Activated gamma-delta T cell treated with anti-CD3 and anti-CD28 coated beads, Interleukin-2, amount 50 U/mL, for 16 hours (primary cell): ENCODE measurements around the gene FBXL17.
"Not testable (repeated sequence)": the region's sequence is repeated elsewhere in the genome, so short reads cannot be mapped to it uniquely, and the experiment has no call there.

ENCODE experiments used
- DNase-seq: peaks from one replicate; pipeline ENCODE4 v3.0.0-alpha.2; 2020; ENCODE audit warnings: low read depth

FBXL17 gene

GRCh38 chr5:108381954-108382783, at the start of gene FBXL17:
Gene FBXL17, minus strand, starts transcription at chr5:108382098.
- peak; percentile 81 for DNase-seq

GRCh38 chr5:108430931-108431608, 49.2 kb upstream of the FBXL17 start:
- DNase-seq: no peak

GRCh38 chr5:108421713-108422112, 39.8 kb upstream of the FBXL17 start:
- DNase-seq: no peak

- DNase-seq: no peak
Observed at GRCh38 chr5:108420755-108421154, 38.9 kb upstream of the FBXL17 start.

- no peak for DNase-seq
Observed at GRCh38 chr5:108420158-108420557, 38.3 kb upstream of the FBXL17 start.

- DNase-seq: no peak
Observed at GRCh38 chr5:108418197-108418596, 36.3 kb upstream of the FBXL17 start.

GRCh38 chr5:108417166-108417670, 35.3 kb upstream of the FBXL17 start:
- no peak for DNase-seq

- no peak for DNase-seq
Observed at GRCh38 chr5:108415726-108416125, 33.8 kb upstream of the FBXL17 start.

GRCh38 chr5:108409786-108410185, 27.9 kb upstream of the FBXL17 start:
- DNase-seq: no peak

- DNase-seq: not testable (repeated sequence)
Observed at GRCh38 chr5:108405201-108405600, 23.3 kb upstream of the FBXL17 start.

GRCh38 chr5:108398964-108399363, 17.1 kb upstream of the FBXL17 start:
- DNase-seq: no peak

- not testable (repeated sequence) for DNase-seq
Observed at GRCh38 chr5:108396837-108397236, 14.9 kb upstream of the FBXL17 start.

GRCh38 chr5:108387758-108388157, 5.9 kb upstream of the FBXL17 start:
- DNase-seq: no peak

- no peak for DNase-seq
Observed at GRCh38 chr5:108386345-108387061, 4.6 kb upstream of the FBXL17 start.

GRCh38 chr5:108384741-108385140, 2.8 kb upstream of the FBXL17 start:
- DNase-seq: no peak

- DNase-seq: no peak
Observed at GRCh38 chr5:108382784-108383330, 959 bp upstream of the FBXL17 start.

- DNase-seq: peak; percentile 64
Observed at GRCh38 chr5:108381350-108381953, 446 bp downstream of the FBXL17 start.

GRCh38 chr5:108380531-108381349, 1.2 kb downstream of the FBXL17 start:
- DNase-seq: peak; percentile 39

- DNase-seq: no peak
Observed at GRCh38 chr5:108379722-108380530, 2.0 kb downstream of the FBXL17 start.

- no peak for DNase-seq
Observed at GRCh38 chr5:108375768-108376167, 6.1 kb downstream of the FBXL17 start.
